ENCODE measurements around the gene ZCCHC8. TPM values are rescaled to one million over a fixed set of nuclear protein-coding genes. Genes with fewer than 3 reads are reported as not detected.
"Not testable (repeated sequence)": the region's sequence is repeated elsewhere in the genome, so short reads cannot be mapped to it uniquely, and the experiment has no call there.

Gene ZCCHC8
- polyA plus RNA-seq, 1 donor from 2014 or later: 38.3 TPM

- Histone ChIP-seq H3K4me2 (ENCODE audit: low read length) (no peak overlapping the region), H3K9me3 (ENCODE audit: low read length) (no peaks in the 10 kb centered on the region), H3K27me3 (ENCODE audit: insufficient read depth, low read depth, low read length) (no peaks in the 10 kb centered on the region), H2AFZ (ENCODE audit: low read depth, low read length) (no peak overlapping the region), H3K36me3 (ENCODE audit: insufficient read depth, low read length) (no peaks in the 10 kb centered on the region), H3K79me2 (replicated peaks; ENCODE audit: insufficient read depth, low read length) (no peaks in the 10 kb centered on the region), H3K27ac (ENCODE audit: low read length) (no peak overlapping the region), H3K9ac (ENCODE audit: low read length) (no peak overlapping the region), H3F3A (ENCODE audit: insufficient read depth, low read length, poor library complexity, severe bottlenecking) (no peaks in the 10 kb centered on the region), H4K20me1 (ENCODE audit: insufficient read depth) (no peaks in the 10 kb centered on the region), H3K9me2 (ENCODE audit: insufficient read depth, low read length) (no peaks in the 10 kb centered on the region), H3K4me3 (ENCODE audit: low read length) (no peak overlapping the region)
- TF ChIP-seq CTCF (IDR thresholded peaks at IDR 0.05; ENCODE audit: poor library complexity, severe bottlenecking) (no peak), MXI1 (conservative IDR thresholded peaks at IDR 0.05; ENCODE audit: poor library complexity, severe bottlenecking) (no peak), REST (IDR thresholded peaks at IDR 0.05; ENCODE audit: borderline replicate concordance) (no peak), SMC3 (conservative IDR thresholded peaks at IDR 0.05; ENCODE audit: poor library complexity) (no peak), POLR2AphosphoS5 (IDR thresholded peaks at IDR 0.05) (no peak), RAD21 (conservative IDR thresholded peaks at IDR 0.05) (no peak), EP300 (conservative IDR thresholded peaks at IDR 0.05; ENCODE audit: poor library complexity, severe bottlenecking) (no peak), TAF1 (IDR thresholded peaks at IDR 0.05; ENCODE audit: low read depth) (no peak), EZH2 (IDR thresholded peaks at IDR 0.05; ENCODE audit: borderline replicate concordance, insufficient read depth, low read length, poor library complexity, severe bottlenecking) (no peak)
These were observed 51.4 kb downstream of the ZCCHC8 start for GRCh38 chr12:122449317-122449716.

- H3F3A ChIP-seq (ENCODE audit: insufficient read depth, low read length, poor library complexity, severe bottlenecking); H3K9me3 ChIP-seq (ENCODE audit: low read length); H3K36me3 ChIP-seq (ENCODE audit: insufficient read depth, low read length); H3K27me3 ChIP-seq (ENCODE audit: insufficient read depth, low read depth, low read length); H3K4me2 ChIP-seq (ENCODE audit: low read length); H3K27ac ChIP-seq (ENCODE audit: low read length); H3K9ac ChIP-seq (ENCODE audit: low read length); H4K20me1 ChIP-seq (ENCODE audit: insufficient read depth); H3K9me2 ChIP-seq (ENCODE audit: insufficient read depth, low read length); H3K4me3 ChIP-seq (ENCODE audit: low read length); H3K79me2 ChIP-seq (replicated peaks; ENCODE audit: insufficient read depth, low read length); H2AFZ ChIP-seq (ENCODE audit: low read depth, low read length): not testable (repeated sequence)
These were observed 52.9 kb downstream of the ZCCHC8 start for GRCh38 chr12:122447825-122448224.

GRCh38 chr12:122446390-122446789, 54.3 kb downstream of the ZCCHC8 start:
- H3K79me2 ChIP-seq (replicated peaks; ENCODE audit: insufficient read depth, low read length); H3K9ac ChIP-seq (ENCODE audit: low read length); H2AFZ ChIP-seq (ENCODE audit: low read depth, low read length); H3K36me3 ChIP-seq (ENCODE audit: insufficient read depth, low read length); H3K9me2 ChIP-seq (ENCODE audit: insufficient read depth, low read length); H4K20me1 ChIP-seq (ENCODE audit: insufficient read depth); H3F3A ChIP-seq (ENCODE audit: insufficient read depth, low read length, poor library complexity, severe bottlenecking); H3K27ac ChIP-seq (ENCODE audit: low read length); H3K4me3 ChIP-seq (ENCODE audit: low read length); H3K4me2 ChIP-seq (ENCODE audit: low read length); H3K27me3 ChIP-seq (ENCODE audit: insufficient read depth, low read depth, low read length); H3K9me3 ChIP-seq (ENCODE audit: low read length): not testable (repeated sequence)

- H2AFZ ChIP-seq (ENCODE audit: low read depth, low read length); H3K4me2 ChIP-seq (ENCODE audit: low read length); H3K4me3 ChIP-seq (ENCODE audit: low read length); H3K36me3 ChIP-seq (ENCODE audit: insufficient read depth, low read length); H4K20me1 ChIP-seq (ENCODE audit: insufficient read depth); H3K27me3 ChIP-seq (ENCODE audit: insufficient read depth, low read depth, low read length); H3K27ac ChIP-seq (ENCODE audit: low read length); H3K9me3 ChIP-seq (ENCODE audit: low read length); H3F3A ChIP-seq (ENCODE audit: insufficient read depth, low read length, poor library complexity, severe bottlenecking); H3K79me2 ChIP-seq (replicated peaks; ENCODE audit: insufficient read depth, low read length); H3K9ac ChIP-seq (ENCODE audit: low read length); H3K9me2 ChIP-seq (ENCODE audit: insufficient read depth, low read length): not testable (repeated sequence)
These were observed 56.7 kb downstream of the ZCCHC8 start for GRCh38 chr12:122444071-122444470.

GRCh38 chr12:122438822-122439221, 61.9 kb downstream of the ZCCHC8 start:
- not testable (repeated sequence) for H2AFZ ChIP-seq (ENCODE audit: low read depth, low read length); H3K9me3 ChIP-seq (ENCODE audit: low read length); H3K27ac ChIP-seq (ENCODE audit: low read length); H3F3A ChIP-seq (ENCODE audit: insufficient read depth, low read length, poor library complexity, severe bottlenecking); H3K36me3 ChIP-seq (ENCODE audit: insufficient read depth, low read length); H3K9me2 ChIP-seq (ENCODE audit: insufficient read depth, low read length); H4K20me1 ChIP-seq (ENCODE audit: insufficient read depth); H3K27me3 ChIP-seq (ENCODE audit: insufficient read depth, low read depth, low read length); H3K4me3 ChIP-seq (ENCODE audit: low read length); H3K4me2 ChIP-seq (ENCODE audit: low read length); H3K9ac ChIP-seq (ENCODE audit: low read length); H3K79me2 ChIP-seq (replicated peaks; ENCODE audit: insufficient read depth, low read length)
